ENCODE measurements around the gene NFYA. TPM values are rescaled to one million over a fixed set of nuclear protein-coding genes. Genes with fewer than 3 reads are reported as not detected.

The NFYA gene
- total RNA-seq, 1 experiment from 2014 or later, result 34.7 TPM

DNA sequence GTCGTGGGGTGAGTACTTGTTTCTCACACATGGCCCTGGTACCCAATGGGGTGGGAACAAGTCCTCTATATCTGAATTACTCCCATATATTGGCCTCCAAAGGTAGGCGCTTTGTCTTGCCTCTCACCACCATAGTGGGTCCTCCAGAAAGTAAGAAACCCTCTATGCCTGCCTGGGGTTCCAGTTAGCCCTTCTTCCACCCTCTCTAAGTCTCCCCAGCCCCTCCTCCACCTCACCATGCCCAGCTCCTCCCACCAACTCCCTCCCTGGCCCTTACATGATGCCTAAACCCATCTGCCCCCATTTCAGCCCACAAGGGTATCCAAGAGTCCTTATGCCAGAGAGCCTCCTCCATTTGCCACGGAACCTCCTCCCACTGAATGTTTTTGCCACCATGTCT, 29.6 kb upstream of the NFYA start:
- Histone ChIP-seq H3K27me3 (ENCODE audit: control insufficient read depth, insufficient read depth, low read length) (no peaks in the 10 kb centered on the region), H3K4me3 (ENCODE audit: low read depth in 2 of 2, low read length in 2 of 2) (no peak overlapping the region), H3K9me3 (ENCODE audit: control insufficient read depth, insufficient read depth, low read depth, low read length) (no peaks in the 10 kb centered on the region), H3K4me1 (ENCODE audit: control insufficient read depth, insufficient read depth, low read length) (0 out of 2 replicates have a peak, but pooled peaks cover 7% of the 10 kb centered on the region), H3K27ac (ENCODE audit: low read length) (no peak overlapping the region), H3K36me3 (ENCODE audit: control insufficient read depth, insufficient read depth, low read length) (no peaks in the 10 kb centered on the region)
- intact Hi-C loops (cut with micrococcal nuclease; ENCODE audit: unreplicated experiment), result no loop called here
- ChIA-PET CTCF (no interaction called here), POLR2A (no interaction called here)
- ATAC-seq (no peak), DNase-seq (ENCODE audit: low read depth, low spot score) (no peak)
- TF ChIP-seq TCF7L2 (IDR thresholded peaks at IDR 0.05; ENCODE audit: low read depth, low read length), result no peak
- TF ChIP-seq, protein P1, sequence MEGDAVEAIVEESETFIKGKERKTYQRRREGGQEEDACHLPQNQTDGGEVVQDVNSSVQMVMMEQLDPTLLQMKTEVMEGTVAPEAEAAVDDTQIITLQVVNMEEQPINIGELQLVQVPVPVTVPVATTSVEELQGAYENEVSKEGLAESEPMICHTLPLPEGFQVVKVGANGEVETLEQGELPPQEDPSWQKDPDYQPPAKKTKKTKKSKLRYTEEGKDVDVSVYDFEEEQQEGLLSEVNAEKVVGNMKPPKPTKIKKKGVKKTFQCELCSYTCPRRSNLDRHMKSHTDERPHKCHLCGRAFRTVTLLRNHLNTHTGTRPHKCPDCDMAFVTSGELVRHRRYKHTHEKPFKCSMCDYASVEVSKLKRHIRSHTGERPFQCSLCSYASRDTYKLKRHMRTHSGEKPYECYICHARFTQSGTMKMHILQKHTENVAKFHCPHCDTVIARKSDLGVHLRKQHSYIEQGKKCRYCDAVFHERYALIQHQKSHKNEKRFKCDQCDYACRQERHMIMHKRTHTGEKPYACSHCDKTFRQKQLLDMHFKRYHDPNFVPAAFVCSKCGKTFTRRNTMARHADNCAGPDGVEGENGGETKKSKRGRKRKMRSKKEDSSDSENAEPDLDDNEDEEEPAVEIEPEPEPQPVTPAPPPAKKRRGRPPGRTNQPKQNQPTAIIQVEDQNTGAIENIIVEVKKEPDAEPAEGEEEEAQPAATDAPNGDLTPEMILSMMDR (IDR thresholded peaks at IDR 0.05), result no peak
- no peak for TF ChIP-seq SIN3A (IDR thresholded peaks at IDR 0.05; ENCODE audit: borderline replicate concordance, insufficient read depth, low read depth, low read length)
- no peak for TF ChIP-seq POLR2AphosphoS5 (IDR thresholded peaks at IDR 0.05; ENCODE audit: low read depth, low read length)
- TF ChIP-seq, protein P2, sequence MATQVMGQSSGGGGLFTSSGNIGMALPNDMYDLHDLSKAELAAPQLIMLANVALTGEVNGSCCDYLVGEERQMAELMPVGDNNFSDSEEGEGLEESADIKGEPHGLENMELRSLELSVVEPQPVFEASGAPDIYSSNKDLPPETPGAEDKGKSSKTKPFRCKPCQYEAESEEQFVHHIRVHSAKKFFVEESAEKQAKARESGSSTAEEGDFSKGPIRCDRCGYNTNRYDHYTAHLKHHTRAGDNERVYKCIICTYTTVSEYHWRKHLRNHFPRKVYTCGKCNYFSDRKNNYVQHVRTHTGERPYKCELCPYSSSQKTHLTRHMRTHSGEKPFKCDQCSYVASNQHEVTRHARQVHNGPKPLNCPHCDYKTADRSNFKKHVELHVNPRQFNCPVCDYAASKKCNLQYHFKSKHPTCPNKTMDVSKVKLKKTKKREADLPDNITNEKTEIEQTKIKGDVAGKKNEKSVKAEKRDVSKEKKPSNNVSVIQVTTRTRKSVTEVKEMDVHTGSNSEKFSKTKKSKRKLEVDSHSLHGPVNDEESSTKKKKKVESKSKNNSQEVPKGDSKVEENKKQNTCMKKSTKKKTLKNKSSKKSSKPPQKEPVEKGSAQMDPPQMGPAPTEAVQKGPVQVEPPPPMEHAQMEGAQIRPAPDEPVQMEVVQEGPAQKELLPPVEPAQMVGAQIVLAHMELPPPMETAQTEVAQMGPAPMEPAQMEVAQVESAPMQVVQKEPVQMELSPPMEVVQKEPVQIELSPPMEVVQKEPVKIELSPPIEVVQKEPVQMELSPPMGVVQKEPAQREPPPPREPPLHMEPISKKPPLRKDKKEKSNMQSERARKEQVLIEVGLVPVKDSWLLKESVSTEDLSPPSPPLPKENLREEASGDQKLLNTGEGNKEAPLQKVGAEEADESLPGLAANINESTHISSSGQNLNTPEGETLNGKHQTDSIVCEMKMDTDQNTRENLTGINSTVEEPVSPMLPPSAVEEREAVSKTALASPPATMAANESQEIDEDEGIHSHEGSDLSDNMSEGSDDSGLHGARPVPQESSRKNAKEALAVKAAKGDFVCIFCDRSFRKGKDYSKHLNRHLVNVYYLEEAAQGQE (IDR thresholded peaks at IDR 0.05; ENCODE audit: insufficient read depth in 1 of 2, low read depth in 2 of 2, low read length in 1 of 2), result no peak
- in situ Hi-C loops (cut with HindIII; ENCODE audit: low pct_unique_long_range_greater_than_20kb, low sequenced_read_pairs), result no loop called here
- no TSS peak for BruUV-seq (replicated peaks)

DNA sequence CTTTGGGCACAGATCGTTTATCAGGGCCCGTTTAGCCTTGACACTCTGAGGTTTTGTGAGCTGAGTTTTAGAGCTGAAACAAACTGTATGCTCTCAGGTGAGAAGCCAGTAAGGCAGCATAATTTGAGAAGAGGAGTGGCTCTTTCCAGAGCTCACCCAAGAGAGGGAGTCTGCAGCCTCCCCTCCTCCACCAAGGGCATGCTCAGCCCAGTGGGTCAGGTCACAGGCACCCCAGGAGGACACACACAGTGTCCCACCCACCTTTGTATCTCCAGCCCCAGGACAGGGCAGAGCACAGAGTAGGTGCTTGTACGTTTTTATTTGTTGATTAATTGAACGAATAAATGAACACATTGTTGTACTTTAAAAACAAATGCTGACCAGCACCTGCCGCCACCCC, 27.1 kb upstream of the NFYA start:
- Histone ChIP-seq H3K4me1 (ENCODE audit: control insufficient read depth, insufficient read depth, low read length) (0 out of 2 replicates have a peak, but pooled peaks cover 2% of the 10 kb centered on the region), H3K27me3 (ENCODE audit: control insufficient read depth, insufficient read depth, low read length) (no peaks in the 10 kb centered on the region), H3K27ac (ENCODE audit: low read length) (no peak overlapping the region), H3K4me3 (ENCODE audit: low read depth in 2 of 2, low read length in 2 of 2) (no peak overlapping the region), H3K9me3 (ENCODE audit: control insufficient read depth, insufficient read depth, low read depth, low read length) (no peaks in the 10 kb centered on the region), H3K36me3 (ENCODE audit: control insufficient read depth, insufficient read depth, low read length) (no peaks in the 10 kb centered on the region)
- intact Hi-C loops (cut with micrococcal nuclease; ENCODE audit: unreplicated experiment), result no loop called here
- ChIA-PET CTCF (no interaction called here), POLR2A (no interaction called here)
- no TSS peak for BruUV-seq (replicated peaks)
- in situ Hi-C loops (cut with HindIII; ENCODE audit: low pct_unique_long_range_greater_than_20kb, low sequenced_read_pairs), result no loop called here
- no peak for TF ChIP-seq POLR2AphosphoS5 (IDR thresholded peaks at IDR 0.05; ENCODE audit: low read depth, low read length)
- no peak for TF ChIP-seq SIN3A (IDR thresholded peaks at IDR 0.05; ENCODE audit: borderline replicate concordance, insufficient read depth, low read depth, low read length)
- TF ChIP-seq TCF7L2 (IDR thresholded peaks at IDR 0.05; ENCODE audit: low read depth, low read length), result no peak
- TF ChIP-seq, protein P1 (IDR thresholded peaks at IDR 0.05), result no peak
- TF ChIP-seq, protein P2 (IDR thresholded peaks at IDR 0.05; ENCODE audit: insufficient read depth in 1 of 2, low read depth in 2 of 2, low read length in 1 of 2), result no peak
- ATAC-seq (no peak), DNase-seq (ENCODE audit: low read depth, low spot score) (no peak)

Data from Panc1 (cell line).